Chondrocyte (in vitro differentiated cells): ENCODE data around the gene EDEM3. TPM values are rescaled to one million over a fixed set of nuclear protein-coding genes. Genes with fewer than 3 reads are reported as not detected.
A peak's percentile ranks its signal among the peaks of the same experiment; 100 is the strongest.

Experiments
- DNase-seq: peaks from one replicate; pipeline ENCODE4 v3.0.0; 2021; ENCODE audit warnings: mixed read lengths, low spot score
- H3K27ac Mint-ChIP-seq: one replicate; pipeline ENCODE4 v1.8.0; 2021; ENCODE audit warnings: mild to moderate bottlenecking, moderate library complexity, mixed read lengths; ENCODE audit not compliant: unreplicated experiment
- H3K27me3 Mint-ChIP-seq: 2 replicates; pipeline ENCODE4 v1.8.0; 2021; ENCODE audit warnings: low read depth, mixed read lengths
- H3K36me3 Mint-ChIP-seq: 2 replicates; pipeline ENCODE4 v1.8.0; 2021; ENCODE audit warnings: low read depth, mixed read lengths
- H3K4me1 Mint-ChIP-seq: 2 replicates; pipeline ENCODE4 v1.8.0; 2021; ENCODE audit warnings: low read depth, mild to moderate bottlenecking, mixed read lengths
- H3K4me3 Mint-ChIP-seq: one replicate; pipeline ENCODE4 v1.8.0; 2021; ENCODE audit warnings: mild to moderate bottlenecking, moderate library complexity, mixed read lengths; ENCODE audit not compliant: unreplicated experiment
- H3K9me3 Mint-ChIP-seq: 2 replicates; pipeline ENCODE4 v1.8.0; 2021; ENCODE audit warnings: low read depth, mixed read lengths
- CTCF ChIP-seq: fragments of 200-600 bp; sonication (generic); IDR thresholded peaks from 2 replicates; pipeline ENCODE4 v1.5.0; 2021; ENCODE audit warnings: antibody characterized with exemption, mild to moderate bottlenecking, moderate library complexity
- total RNA-seq: library from RNA; stranded (reverse); gene quantifications from 3 replicates; pipeline ENCODE4 v1.2.1, GENCODE V29; 2021

The EDEM3 gene
- total RNA-seq, 1 donor from 2014 or later, result 31.6 TPM

- TF ChIP-seq CTCF, result no peak
- no peak for DNase-seq
- Mint-ChIP-seq H3K27me3 (no peaks in the 10 kb centered on the region), H3K36me3 (no peaks in the 10 kb centered on the region), H3K4me3 (no peak overlapping the region), H3K9me3 (no peaks in the 10 kb centered on the region), H3K27ac (no peak overlapping the region), H3K4me1 (peaks cover 14% of the 10 kb centered on the region)
These were observed 7.3 kb downstream of the EDEM3 start for GRCh38 chr1:184747089-184747955.

DNA sequence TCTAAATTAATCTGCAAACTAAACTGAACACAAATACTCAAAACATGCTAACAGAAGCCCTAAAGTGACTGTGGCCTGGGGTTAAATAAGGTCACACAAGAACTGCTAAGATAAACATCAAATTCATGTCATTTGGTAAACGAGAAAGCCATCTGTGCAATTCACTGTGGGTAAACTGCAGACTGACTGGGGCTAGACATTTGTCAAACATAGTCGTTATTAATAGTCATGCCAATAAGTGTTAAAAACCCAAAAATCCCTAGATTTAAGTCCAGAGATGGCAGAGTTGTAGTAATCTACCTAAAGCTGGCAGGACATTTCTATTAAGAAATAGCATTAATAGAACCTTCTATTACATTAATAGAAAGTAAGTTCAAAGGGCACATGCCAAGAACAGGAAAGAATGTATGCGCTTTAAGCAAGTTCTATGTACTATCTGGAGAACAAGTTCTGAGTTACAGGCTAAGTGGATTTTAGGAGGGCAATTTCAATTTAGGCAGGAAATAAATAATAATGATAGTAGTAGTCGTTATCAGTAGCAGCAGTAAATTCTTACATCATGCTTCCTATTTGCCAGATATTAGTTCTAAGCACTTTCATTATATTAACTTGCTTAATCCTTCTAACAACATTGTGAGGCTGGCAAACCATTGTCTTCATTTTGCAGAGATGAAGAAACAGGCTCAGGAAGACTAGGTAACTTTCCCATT, 8.6 kb downstream of the EDEM3 start:
- no peak overlapping the region for H3K4me3 Mint-ChIP-seq
- H3K4me1 Mint-ChIP-seq, result peaks cover 14% of the 10 kb centered on the region
- no peaks in the 10 kb centered on the region for H3K27me3 Mint-ChIP-seq
- DNase-seq, result no peak
- H3K36me3 Mint-ChIP-seq, result no peaks in the 10 kb centered on the region
- no peak for TF ChIP-seq CTCF
- H3K27ac Mint-ChIP-seq, result peak overlapping the region; percentile 34
- H3K9me3 Mint-ChIP-seq, result no peaks in the 10 kb centered on the region

GRCh38 chr1:184745110-184745509, 9.5 kb downstream of the EDEM3 start:
- Mint-ChIP-seq H3K9me3 (no peaks in the 10 kb centered on the region), H3K27me3 (no peaks in the 10 kb centered on the region), H3K27ac (no peak overlapping the region), H3K4me1 (peaks cover 14% of the 10 kb centered on the region), H3K36me3 (no peaks in the 10 kb centered on the region), H3K4me3 (no peak overlapping the region)
- no peak for DNase-seq
- no peak for TF ChIP-seq CTCF

- peaks cover 10% of the 10 kb centered on the region for H3K4me1 Mint-ChIP-seq
- no peak overlapping the region for H3K4me3 Mint-ChIP-seq
- no peak for DNase-seq
- H3K27me3 Mint-ChIP-seq, result no peaks in the 10 kb centered on the region
- H3K9me3 Mint-ChIP-seq, result no peaks in the 10 kb centered on the region
- no peak overlapping the region for H3K27ac Mint-ChIP-seq
- no peaks in the 10 kb centered on the region for H3K36me3 Mint-ChIP-seq
- TF ChIP-seq CTCF, result no peak
These were observed 11.4 kb downstream of the EDEM3 start for GRCh38 chr1:184743062-184743756.

DNA sequence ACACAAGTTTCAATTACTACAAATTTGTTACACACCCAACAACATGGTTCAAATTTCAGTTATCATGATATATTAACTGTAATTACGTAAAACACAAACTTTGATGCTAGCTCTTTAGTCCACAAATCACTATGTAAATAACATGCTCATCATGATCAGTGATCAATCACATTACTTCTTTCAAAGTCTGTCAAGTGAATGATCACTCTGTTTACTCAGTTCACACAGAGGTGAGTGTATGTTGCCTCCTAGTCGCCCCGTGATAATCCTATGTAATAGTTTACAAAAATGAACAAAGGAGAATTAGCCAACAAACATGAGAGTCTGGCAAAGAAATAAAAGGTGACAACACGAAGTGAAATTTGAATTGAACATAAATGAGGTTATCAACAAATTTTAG, 14.3 kb downstream of the EDEM3 start:
- Mint-ChIP-seq H3K27ac (no peak overlapping the region), H3K36me3 (peaks cover 5% of the 10 kb centered on the region), H3K9me3 (no peaks in the 10 kb centered on the region), H3K27me3 (no peaks in the 10 kb centered on the region), H3K4me3 (no peak overlapping the region), H3K4me1 (no peaks in the 10 kb centered on the region)
- no peak for TF ChIP-seq CTCF
- DNase-seq, result no peak
